Heart left ventricle (tissue), 13 donors: Measurements from ENCODE around the gene HERC4.

Source experiments
- CTCF ChIP-seq, 12 donors: fragments of 200-600 bp; sonication (generic) in 4 of 12; IDR thresholded peaks; one replicate each; pipeline versions ENCODE4 v1.5.0 to v1.8.0; 2018 to 2022; ENCODE audit warnings: antibody characterized with exemption in 12 of 12, mild to moderate bottlenecking in 5 of 12
- POLR2A ChIP-seq, 2 donors: fragments of 450-650 bp; IDR thresholded peaks; one replicate each; pipeline ENCODE4 v1.6.1; 2017; ENCODE audit warnings: antibody characterized with exemption in 2 of 2, mild to moderate bottlenecking in 2 of 2, moderate library complexity in 2 of 2
- donor health status: ischemic (EF 13 %, LVEDD 7.1; RV severe dilation, severe dysfunction).
- donor health status: DM: no; HTN: yes; CAD: no.
- donor health status: DM: no; HTN: no; CAD: no.
- donor health status: ischemic (EF 25% LVEDD 6.9; RV normal size, moderate dysfunction).
- donor health status: ischemic (EF 25% LVEDD 5.7; RV mildly dilated, moderate dysfunction).
- donor health status: ischemic (EF 35%, LVEDD 5.7; RV mildly dilated, moderate dysfunction).
- donor health status: nonischemic (EF 11% LVEDD 7.7; RV severe dilation, severe dysfunction).
- donor health status: DM: yes; HTN: yes; CAD: no.
- donor health status: PGD.
- donor health status: ischemic (EF 29% LVEDD 5.4; RV normal size, mild dysfunction).
- donor health status: nonischemic (EF 23%, LVEDD 6.1; RV moderate dilation, normal function).

- TF ChIP-seq POLR2A (IDR thresholded peaks at IDR 0.05) = no peak
- no peak for TF ChIP-seq CTCF (IDR thresholded peaks at IDR 0.05)
Measured at GRCh38 chr10:68101066-68101465, 26.0 kb upstream of the HERC4 start.
